ENCODE data around the gene CD177. TPM values are rescaled to one million over a fixed set of nuclear protein-coding genes. Genes with fewer than 3 reads are reported as not detected.

CD177 gene
- polyA plus RNA-seq, 1 of the 3 experiments (the other 2 are of a cell fraction): 0.54 TPM

- Histone ChIP-seq H3K27ac (ENCODE audit: low read depth in 2 of 2, low read length in 1 of 2) (no peak overlapping the region), H3K9ac (no peak overlapping the region), H3K4me3 (ENCODE audit: low read depth in 2 of 2, low read length in 1 of 2) (no peak overlapping the region), H3K4me2 (no peak overlapping the region), H3K9me3 (no peaks in the 10 kb centered on the region), H4K20me1 (ENCODE audit: insufficient read depth) (no peaks in the 10 kb centered on the region), H3K27me3 (ENCODE audit: insufficient read depth) (no peaks in the 10 kb centered on the region), H3K4me1 (ENCODE audit: control insufficient read depth in 1 of 2, insufficient read depth in 2 of 2, low read depth in 1 of 2, low read length in 1 of 2) (no peaks in the 10 kb centered on the region), H3K79me2 (ENCODE audit: insufficient read depth) (no peaks in the 10 kb centered on the region), H2AFZ (ENCODE audit: low read depth) (no peak overlapping the region), H3K36me3 (replicated peaks in 1 of 2; ENCODE audit: control insufficient read depth in 1 of 2, insufficient read depth in 2 of 2, low read length in 1 of 2) (no peaks in the 10 kb centered on the region), H3K9me2 (no peaks in the 10 kb centered on the region), H3F3A (replicated peaks; ENCODE audit: insufficient read depth) (no peaks in the 10 kb centered on the region)
- TF ChIP-seq RAD21 (IDR thresholded peaks at IDR 0.05; ENCODE audit: low read length): no peak
- WGBS (ENCODE audit: low lambda C conversion rate): 23% methylated on average over 6 of the region's 6 CpGs
- CTCF ChIA-PET: interaction anchor here (1.2 to 1.3 kb wide), 2 partner anchors 9 to 25 kb away, joined by 3 read pairs; no protein-coding TSS in a partner anchor
- POLR2A ChIA-PET: no interaction called here
- DNase-seq: no peak
These were observed 42.2 kb upstream of the CD177 start for GRCh38 chr19:43311256-43311655.

DNA sequence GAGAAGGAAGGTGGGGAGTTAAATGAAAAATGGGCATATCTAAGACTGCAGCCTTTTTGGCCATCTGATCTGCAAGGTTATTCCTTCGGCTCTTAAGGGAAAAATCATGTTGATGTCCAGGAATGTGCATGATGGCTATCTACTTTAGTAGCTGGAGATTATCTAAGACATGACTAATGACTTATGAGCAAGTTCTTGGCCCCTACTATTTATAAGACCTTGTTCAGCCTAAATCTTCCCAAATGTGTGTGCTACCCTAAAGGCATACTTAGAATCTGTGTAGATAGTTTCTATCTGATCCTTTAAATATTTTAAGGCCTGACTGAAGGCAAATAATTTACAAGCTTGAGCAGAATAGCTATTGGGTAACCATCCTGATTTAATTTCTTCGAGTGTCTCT is 41.8 kb upstream of the CD177 start:
- Histone ChIP-seq H3K9ac (no peak overlapping the region), H3K4me2 (no peak overlapping the region), H3F3A (replicated peaks; ENCODE audit: insufficient read depth) (no peaks in the 10 kb centered on the region), H3K9me3 (no peaks in the 10 kb centered on the region), H3K79me2 (ENCODE audit: insufficient read depth) (no peaks in the 10 kb centered on the region), H2AFZ (ENCODE audit: low read depth) (no peak overlapping the region), H3K4me1 (ENCODE audit: control insufficient read depth in 1 of 2, insufficient read depth in 2 of 2, low read depth in 1 of 2, low read length in 1 of 2) (no peaks in the 10 kb centered on the region), H3K27me3 (ENCODE audit: insufficient read depth) (no peaks in the 10 kb centered on the region), H3K4me3 (ENCODE audit: low read depth in 2 of 2, low read length in 1 of 2) (no peak overlapping the region), H3K27ac (ENCODE audit: low read depth in 2 of 2, low read length in 1 of 2) (no peak overlapping the region), H3K36me3 (replicated peaks in 1 of 2; ENCODE audit: control insufficient read depth in 1 of 2, insufficient read depth in 2 of 2, low read length in 1 of 2) (no peaks in the 10 kb centered on the region), H3K9me2 (no peaks in the 10 kb centered on the region), H4K20me1 (ENCODE audit: insufficient read depth) (no peaks in the 10 kb centered on the region)
- no peak for DNase-seq
- ChIA-PET CTCF (interaction anchor here (1.2 to 1.3 kb wide), 2 partner anchors 9 to 26 kb away, joined by 3 read pairs; no protein-coding TSS in a partner anchor), POLR2A (no interaction called here)
- WGBS (ENCODE audit: low lambda C conversion rate): 12% methylated on average over 2 of the region's 2 CpGs
- TF ChIP-seq CHD2 (IDR thresholded peaks at IDR 0.05; ENCODE audit: low read length, partially characterized antibody) (no peak), TAF1 (IDR thresholded peaks at IDR 0.05; ENCODE audit: borderline replicate concordance, low read depth, low read length) (no peak), EZH2phosphoT487 (IDR thresholded peaks at IDR 0.05; ENCODE audit: borderline replicate concordance, low read depth) (no peak), TEAD4 (IDR thresholded peaks at IDR 0.05; ENCODE audit: borderline replicate concordance, insufficient read depth) (peak; percentile 35; the same call in 1 of the 2 replicates), SIN3A (IDR thresholded peaks at IDR 0.05; ENCODE audit: borderline replicate concordance, low read depth, low read length) (no peak), MEF2A (IDR thresholded peaks at IDR 0.05; ENCODE audit: borderline replicate concordance, low read depth) (no peak), GATA2 (CRISPR knock-in tag; IDR thresholded peaks at IDR 0.05) (no peak), FOSL2 (IDR thresholded peaks at IDR 0.05; ENCODE audit: borderline replicate concordance, low read depth) (peak; percentile 50; the same call in 1 of the 2 replicates), JUND (IDR thresholded peaks at IDR 0.05) (peak; percentile 59), ELF1 (IDR thresholded peaks at IDR 0.05) (no peak), FOXM1 (IDR thresholded peaks at IDR 0.05; ENCODE audit: low read depth) (no peak), TCF12 (IDR thresholded peaks at IDR 0.05) (peak; percentile 83), RCOR1 (IDR thresholded peaks at IDR 0.05; ENCODE audit: low read length) (no peak), SMC3 (IDR thresholded peaks at IDR 0.05; ENCODE audit: low read depth, low read length) (no peak), RFX5 (IDR thresholded peaks at IDR 0.05; ENCODE audit: low read length) (no peak), NRF1 (IDR thresholded peaks at IDR 0.05; ENCODE audit: low read depth, low read length) (no peak), USF1 (IDR thresholded peaks at IDR 0.05; ENCODE audit: borderline replicate concordance, low read depth) (no peak), GABPA (IDR thresholded peaks at IDR 0.05; ENCODE audit: low read depth) (no peak), RAD21 (IDR thresholded peaks at IDR 0.05; ENCODE audit: low read length) (no peak), EP300 (IDR thresholded peaks at IDR 0.05; ENCODE audit: borderline replicate concordance in 1 of 2, low read depth in 1 of 2, low read length in 1 of 2) (peak in 1 of 2 experiments; percentile 55; a peak in 1 of 4 replicates)
- TF ChIP-seq, protein P1, sequence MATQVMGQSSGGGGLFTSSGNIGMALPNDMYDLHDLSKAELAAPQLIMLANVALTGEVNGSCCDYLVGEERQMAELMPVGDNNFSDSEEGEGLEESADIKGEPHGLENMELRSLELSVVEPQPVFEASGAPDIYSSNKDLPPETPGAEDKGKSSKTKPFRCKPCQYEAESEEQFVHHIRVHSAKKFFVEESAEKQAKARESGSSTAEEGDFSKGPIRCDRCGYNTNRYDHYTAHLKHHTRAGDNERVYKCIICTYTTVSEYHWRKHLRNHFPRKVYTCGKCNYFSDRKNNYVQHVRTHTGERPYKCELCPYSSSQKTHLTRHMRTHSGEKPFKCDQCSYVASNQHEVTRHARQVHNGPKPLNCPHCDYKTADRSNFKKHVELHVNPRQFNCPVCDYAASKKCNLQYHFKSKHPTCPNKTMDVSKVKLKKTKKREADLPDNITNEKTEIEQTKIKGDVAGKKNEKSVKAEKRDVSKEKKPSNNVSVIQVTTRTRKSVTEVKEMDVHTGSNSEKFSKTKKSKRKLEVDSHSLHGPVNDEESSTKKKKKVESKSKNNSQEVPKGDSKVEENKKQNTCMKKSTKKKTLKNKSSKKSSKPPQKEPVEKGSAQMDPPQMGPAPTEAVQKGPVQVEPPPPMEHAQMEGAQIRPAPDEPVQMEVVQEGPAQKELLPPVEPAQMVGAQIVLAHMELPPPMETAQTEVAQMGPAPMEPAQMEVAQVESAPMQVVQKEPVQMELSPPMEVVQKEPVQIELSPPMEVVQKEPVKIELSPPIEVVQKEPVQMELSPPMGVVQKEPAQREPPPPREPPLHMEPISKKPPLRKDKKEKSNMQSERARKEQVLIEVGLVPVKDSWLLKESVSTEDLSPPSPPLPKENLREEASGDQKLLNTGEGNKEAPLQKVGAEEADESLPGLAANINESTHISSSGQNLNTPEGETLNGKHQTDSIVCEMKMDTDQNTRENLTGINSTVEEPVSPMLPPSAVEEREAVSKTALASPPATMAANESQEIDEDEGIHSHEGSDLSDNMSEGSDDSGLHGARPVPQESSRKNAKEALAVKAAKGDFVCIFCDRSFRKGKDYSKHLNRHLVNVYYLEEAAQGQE (IDR thresholded peaks at IDR 0.05; ENCODE audit: low read depth, low read length): no peak
- TF ChIP-seq, protein P2, sequence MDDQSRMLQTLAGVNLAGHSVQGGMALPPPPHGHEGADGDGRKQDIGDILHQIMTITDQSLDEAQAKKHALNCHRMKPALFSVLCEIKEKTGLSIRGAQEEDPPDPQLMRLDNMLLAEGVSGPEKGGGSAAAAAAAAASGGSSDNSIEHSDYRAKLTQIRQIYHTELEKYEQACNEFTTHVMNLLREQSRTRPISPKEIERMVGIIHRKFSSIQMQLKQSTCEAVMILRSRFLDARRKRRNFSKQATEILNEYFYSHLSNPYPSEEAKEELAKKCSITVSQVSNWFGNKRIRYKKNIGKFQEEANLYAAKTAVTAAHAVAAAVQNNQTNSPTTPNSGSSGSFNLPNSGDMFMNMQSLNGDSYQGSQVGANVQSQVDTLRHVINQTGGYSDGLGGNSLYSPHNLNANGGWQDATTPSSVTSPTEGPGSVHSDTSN (IDR thresholded peaks at IDR 0.05): peak; percentile 90
- TF ChIP-seq, protein P3, sequence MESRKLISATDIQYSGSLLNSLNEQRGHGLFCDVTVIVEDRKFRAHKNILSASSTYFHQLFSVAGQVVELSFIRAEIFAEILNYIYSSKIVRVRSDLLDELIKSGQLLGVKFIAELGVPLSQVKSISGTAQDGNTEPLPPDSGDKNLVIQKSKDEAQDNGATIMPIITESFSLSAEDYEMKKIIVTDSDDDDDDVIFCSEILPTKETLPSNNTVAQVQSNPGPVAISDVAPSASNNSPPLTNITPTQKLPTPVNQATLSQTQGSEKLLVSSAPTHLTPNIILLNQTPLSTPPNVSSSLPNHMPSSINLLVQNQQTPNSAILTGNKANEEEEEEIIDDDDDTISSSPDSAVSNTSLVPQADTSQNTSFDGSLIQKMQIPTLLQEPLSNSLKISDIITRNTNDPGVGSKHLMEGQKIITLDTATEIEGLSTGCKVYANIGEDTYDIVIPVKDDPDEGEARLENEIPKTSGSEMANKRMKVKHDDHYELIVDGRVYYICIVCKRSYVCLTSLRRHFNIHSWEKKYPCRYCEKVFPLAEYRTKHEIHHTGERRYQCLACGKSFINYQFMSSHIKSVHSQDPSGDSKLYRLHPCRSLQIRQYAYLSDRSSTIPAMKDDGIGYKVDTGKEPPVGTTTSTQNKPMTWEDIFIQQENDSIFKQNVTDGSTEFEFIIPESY (IDR thresholded peaks at IDR 0.05; ENCODE audit: borderline replicate concordance, low read depth): no peak
